Measurements from ENCODE around the gene HLF.
A peak's percentile ranks its signal among the peaks of the same experiment; 100 is the strongest.

HLF gene

GRCh38 chr17:55294042-55294751 lies 29.4 kb downstream of the HLF start:
- no peak for DNase-seq

GRCh38 chr17:55295411-55296170 lies 30.8 kb downstream of the HLF start:
- peak; percentile 31 for DNase-seq

GRCh38 chr17:55296171-55296695 lies 31.5 kb downstream of the HLF start:
- DNase-seq: no peak

- DNase-seq: no peak
These were observed 31.9 kb downstream of the HLF start for GRCh38 chr17:55296699-55297098.

- no peak for DNase-seq
These were observed 33.5 kb downstream of the HLF start for GRCh38 chr17:55298111-55298730.

GRCh38 chr17:55299162-55299838 lies 34.5 kb downstream of the HLF start:
- no peak for DNase-seq

- no peak for DNase-seq
These were observed 35.1 kb downstream of the HLF start for GRCh38 chr17:55299890-55300289.

GRCh38 chr17:55300479-55301290 lies 35.9 kb downstream of the HLF start:
- DNase-seq: no peak

- DNase-seq: no peak
These were observed 37.0 kb downstream of the HLF start for GRCh38 chr17:55301521-55302406.

GRCh38 chr17:55302407-55302787 lies 37.6 kb downstream of the HLF start:
- DNase-seq: no peak

- DNase-seq: no peak
These were observed 38.3 kb downstream of the HLF start for GRCh38 chr17:55303008-55303493.

- peak; percentile 48 for DNase-seq
These were observed 39.0 kb downstream of the HLF start for GRCh38 chr17:55303701-55304145.

- DNase-seq: peak; percentile 30
These were observed 39.6 kb downstream of the HLF start for GRCh38 chr17:55304171-55304859.

GRCh38 chr17:55305321-55306087 lies 40.7 kb downstream of the HLF start:
- DNase-seq: no peak

- no peak for DNase-seq
These were observed 43.1 kb downstream of the HLF start for GRCh38 chr17:55307879-55308278.

- no peak for DNase-seq
These were observed 44.0 kb downstream of the HLF start for GRCh38 chr17:55308613-55309391.

- no peak for DNase-seq
These were observed 47.1 kb downstream of the HLF start for GRCh38 chr17:55311767-55312375.

GRCh38 chr17:55312852-55313251 lies 48.1 kb downstream of the HLF start:
- no peak for DNase-seq
